Panc1 (cell line): Measurements from ENCODE around the gene CDH13. TPM values are rescaled to one million over a fixed set of nuclear protein-coding genes. Genes with fewer than 3 reads are reported as not detected.

Experiments used
- ATAC-seq: fragments of 200-7000 bp; cut with Tn5 transposase; 2 replicates; pipeline ENCODE4 v1.9.1; 2020; ENCODE audit warnings: mild to moderate bottlenecking, moderate library complexity
- BruUV-seq: library from RNA; stranded (reverse); fragments of 400-500 nt; replicated peaks from 2 replicates; lab custom pipeline; 2021; lab: Mats Ljungman, UMichigan
- CTCF ChIA-PET: fragments of 300-600 bp; sonication (Branson Sonifier 250); formaldehyde crosslinking; loops from one replicate; lab custom pipeline; 2022; ENCODE audit warnings: antibody characterized with exemption; lab: Charles Lee
- POLR2A ChIA-PET: fragments of 300-600 bp; sonication (Branson Sonifier 250); formaldehyde crosslinking; loops from one replicate; lab custom pipeline; 2022; ENCODE audit warnings: antibody characterized with exemption; lab: Charles Lee
- DNase-seq: peaks from one replicate; pipeline ENCODE4 v3.0.0-alpha.2; 2010; ENCODE audit warnings: low read depth, low spot score
- H3K27ac ChIP-seq: 2 replicates; pipeline ENCODE4 v1.5.1; 2011; ENCODE audit warnings: mild to moderate bottlenecking, low read length, inconsistent platforms
- H3K27me3 ChIP-seq: fragments of 200-500 bp; sonication (Bioruptor generic); 2 replicates; pipeline ENCODE4 v1.6.0; 2014; ENCODE audit warnings: low read length, inconsistent platforms; ENCODE audit not compliant: control insufficient read depth, insufficient read depth
- H3K36me3 ChIP-seq: fragments of 200-500 bp; sonication (Bioruptor generic); 2 replicates; pipeline ENCODE4 v1.5.1; 2014; ENCODE audit warnings: inconsistent platforms, mild to moderate bottlenecking, low read length, moderate library complexity; ENCODE audit not compliant: control insufficient read depth, insufficient read depth
- H3K4me1 ChIP-seq: 2 replicates; pipeline ENCODE4 v1.5.1; 2011; ENCODE audit warnings: inconsistent platforms, mild to moderate bottlenecking, low read length, moderate library complexity; ENCODE audit not compliant: control insufficient read depth, insufficient read depth
- H3K4me3 ChIP-seq, 2 experiments: 2 replicates each; pipeline ENCODE4 v1.5.1; 2011 to 2012; ENCODE audit warnings: low read depth in 2 of 2, low read length in 2 of 2, mild to moderate bottlenecking in 2 of 2, inconsistent platforms in 1 of 2, moderate library complexity in 1 of 2
- H3K9me3 ChIP-seq: fragments of 200-500 bp; sonication (Bioruptor generic); 2 replicates; pipeline ENCODE4 v1.5.1; 2014; ENCODE audit warnings: low read depth, mild to moderate bottlenecking, inconsistent platforms, low read length, moderate library complexity; ENCODE audit not compliant: control insufficient read depth, insufficient read depth
- CTCF ChIP-seq: fragments of 450-650 bp; IDR thresholded peaks from 2 replicates; pipeline ENCODE4 v1.5.1; 2017; ENCODE audit warnings: mild to moderate bottlenecking
- POLR2AphosphoS5 ChIP-seq: IDR thresholded peaks from 2 replicates; pipeline ENCODE4 v1.6.1; 2012; ENCODE audit warnings: mild to moderate bottlenecking, low read depth, low read length, moderate library complexity
- REST ChIP-seq, 2 experiments: IDR thresholded peaks; 2 replicates each; pipeline ENCODE4 v1.6.1; 2011 to 2012; ENCODE audit warnings: low read depth in 2 of 2, control low read depth in 1 of 2, low read length in 1 of 2, mild to moderate bottlenecking in 1 of 2, moderate library complexity in 1 of 2; ENCODE audit not compliant: insufficient read depth in 1 of 2
- SIN3A ChIP-seq: IDR thresholded peaks from 2 replicates; pipeline ENCODE4 v1.6.1; 2012; ENCODE audit warnings: low read depth, mild to moderate bottlenecking, low read length, moderate library complexity, borderline replicate concordance; ENCODE audit not compliant: insufficient read depth
- TCF7L2 ChIP-seq: IDR thresholded peaks from 2 replicates; pipeline ENCODE4 v1.6.1; 2011; ENCODE audit warnings: mild to moderate bottlenecking, low read depth, low read length, inconsistent platforms
- in situ Hi-C: cut with HindIII; loops from 2 replicates; pipeline ENCODE4 v1.10.0; 2016; ENCODE audit warnings: low sequenced_read_pairs, low pct_unique_long_range_greater_than_20kb
- intact Hi-C: fragments of 100-400 bp; cut with micrococcal nuclease; formaldehyde crosslinking; loops from one replicate; pipeline ENCODE4 v1.10.0; 2022; ENCODE audit not compliant: unreplicated experiment
- total RNA-seq: library from RNA; stranded (reverse); gene quantifications from one replicate; pipeline ENCODE4 v1.2.1, GENCODE V29; 2021; ENCODE audit not compliant: unreplicated experiment

Gene CDH13
- total RNA-seq, 1 experiment from 2014 or later = not detected

- intact Hi-C loops = no loop called here
- ChIA-PET POLR2A (no interaction called here), CTCF (no interaction called here)
- no peaks in the 10 kb centered on the region for H3K4me1 ChIP-seq
- H3K36me3 ChIP-seq = no peaks in the 10 kb centered on the region
- in situ Hi-C loops = no loop called here
- H3K9me3 ChIP-seq = no peaks in the 10 kb centered on the region
- ATAC-seq = no peak
- no peak for DNase-seq
- H3K4me3 ChIP-seq = no peak overlapping the region
- no peak overlapping the region for H3K27ac ChIP-seq
- BruUV-seq = no TSS peak
- no peaks in the 10 kb centered on the region for H3K27me3 ChIP-seq
- TF ChIP-seq POLR2AphosphoS5 = no peak
- no peak for TF ChIP-seq TCF7L2
- no peak for TF ChIP-seq SIN3A
- TF ChIP-seq CTCF = no peak
- TF ChIP-seq REST (IDR thresholded peaks at IDR 0.05; ENCODE audit: insufficient read depth in 1 of 2, low read depth in 2 of 2, low read length in 1 of 2) = no peak
Observed at GRCh38 chr16:83724585-83724984, 1097.8 kb downstream of the CDH13 start.

- no peak for DNase-seq
- TF ChIP-seq SIN3A = no peak
- no peak for TF ChIP-seq REST (IDR thresholded peaks at IDR 0.05; ENCODE audit: insufficient read depth in 1 of 2, low read depth in 2 of 2, low read length in 1 of 2)
- TF ChIP-seq TCF7L2 = no peak
- no peak for TF ChIP-seq CTCF
- no peak for TF ChIP-seq POLR2AphosphoS5
- no peaks in the 10 kb centered on the region for H3K27me3 ChIP-seq
- no peaks in the 10 kb centered on the region for H3K9me3 ChIP-seq
- in situ Hi-C loops (no loop called here), intact Hi-C loops (no loop called here)
- no peak overlapping the region for H3K27ac ChIP-seq
- POLR2A ChIA-PET = no interaction called here
- no peaks in the 10 kb centered on the region for H3K36me3 ChIP-seq
- H3K4me1 ChIP-seq = no peaks in the 10 kb centered on the region
- BruUV-seq = no TSS peak
- H3K4me3 ChIP-seq = no peak overlapping the region
- CTCF ChIA-PET = no interaction called here
- no peak for ATAC-seq
Observed at GRCh38 chr16:83725313-83725712, 1098.5 kb downstream of the CDH13 start.
